HL-60 (cell line): ENCODE data around the gene HOXA7.

Experiments used
- DNase-seq, 2 experiments: peaks; one replicate each; pipeline ENCODE4 v3.0.0-alpha.2; 2010 to 2020; ENCODE audit warnings: low read depth in 1 of 2, low spot score in 1 of 2
- H3K27ac ChIP-seq: fragments of 250-450 bp; sonication (Bioruptor Pico); replicated peaks from 2 replicates; pipeline ENCODE4 v1.5.1; 2020; ENCODE audit warnings: mild to moderate bottlenecking, moderate library complexity
- H3K27me3 ChIP-seq: fragments of 250-450 bp; sonication (Bioruptor Pico); 2 replicates; pipeline ENCODE4 v1.5.1; 2021; ENCODE audit warnings: mild to moderate bottlenecking, moderate library complexity; ENCODE audit not compliant: insufficient read depth, poor library complexity, severe bottlenecking
- H3K4me3 ChIP-seq: replicated peaks from 2 replicates; pipeline ENCODE4 v1.5.1; 2011; ENCODE audit warnings: mild to moderate bottlenecking, control low read depth, low read length; ENCODE audit not compliant: insufficient read depth
- GABPA ChIP-seq: IDR thresholded peaks from 2 replicates; pipeline ENCODE4 v1.6.1; 2012; ENCODE audit warnings: low read depth
- POLR2AphosphoS5 ChIP-seq: IDR thresholded peaks from 2 replicates; pipeline ENCODE4 v1.6.1; 2012; ENCODE audit warnings: low read depth
- SPI1 ChIP-seq: IDR thresholded peaks from 2 replicates; pipeline ENCODE4 v1.6.1; 2012; ENCODE audit warnings: low read depth, mild to moderate bottlenecking, borderline replicate concordance
- TF ChIP-seq, protein P1 (sequence below): IDR thresholded peaks from 2 replicates; pipeline ENCODE4 v1.6.1; 2012; ENCODE audit warnings: low read depth; ENCODE audit not compliant: insufficient replicate concordance
- TF ChIP-seq, protein P2 (sequence below): IDR thresholded peaks from one replicate; pipeline ENCODE4 v1.5.1; 2011; ENCODE audit warnings: low read length, control low read depth, inconsistent platforms; ENCODE audit not compliant: insufficient read depth

HOXA7 gene

DNA sequence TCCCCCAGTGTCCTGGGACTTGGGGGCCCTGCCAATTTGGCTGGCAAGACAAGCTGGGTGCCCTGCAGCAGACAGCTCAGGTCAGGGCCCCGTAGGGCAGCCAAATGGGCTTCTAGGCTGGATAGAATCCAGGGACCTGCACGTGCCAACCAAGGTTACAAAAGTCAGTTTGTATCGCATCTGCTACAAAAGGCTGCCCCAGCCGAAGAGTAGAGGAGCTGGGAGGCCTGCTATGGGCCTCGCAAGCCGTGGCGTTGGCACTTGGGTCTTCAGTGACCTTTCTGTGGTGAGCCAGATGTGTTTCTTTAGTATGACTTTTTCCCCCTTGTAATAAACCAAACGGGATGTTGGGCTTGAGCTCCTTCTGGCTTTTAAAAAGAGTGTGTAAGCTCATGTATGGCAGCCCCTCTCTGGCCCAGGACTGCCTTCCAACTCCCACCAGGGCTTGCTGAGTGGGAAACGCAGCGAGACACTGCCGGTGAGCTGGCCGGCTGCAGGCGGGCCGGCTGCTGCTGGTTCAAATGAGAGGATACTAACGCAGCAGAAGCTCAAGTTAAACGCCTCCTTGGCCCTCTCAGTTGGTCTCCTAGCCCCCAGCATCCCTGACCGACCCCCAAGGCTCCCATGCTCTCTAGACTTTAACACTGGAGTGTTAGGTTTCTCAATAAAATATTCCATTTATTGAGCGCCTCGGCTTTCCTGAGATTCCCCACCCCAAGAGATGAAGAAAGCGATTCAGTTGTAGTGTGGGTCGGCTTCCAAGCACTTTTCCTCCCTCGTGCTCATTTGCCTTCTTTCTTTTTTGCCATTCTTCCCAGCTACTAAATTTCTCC lies 20.7 kb upstream of the HOXA7 start:
- DNase-seq = no peak
- peaks cover 45% of the 10 kb centered on the region for H3K27me3 ChIP-seq
- TF ChIP-seq, protein P1, sequence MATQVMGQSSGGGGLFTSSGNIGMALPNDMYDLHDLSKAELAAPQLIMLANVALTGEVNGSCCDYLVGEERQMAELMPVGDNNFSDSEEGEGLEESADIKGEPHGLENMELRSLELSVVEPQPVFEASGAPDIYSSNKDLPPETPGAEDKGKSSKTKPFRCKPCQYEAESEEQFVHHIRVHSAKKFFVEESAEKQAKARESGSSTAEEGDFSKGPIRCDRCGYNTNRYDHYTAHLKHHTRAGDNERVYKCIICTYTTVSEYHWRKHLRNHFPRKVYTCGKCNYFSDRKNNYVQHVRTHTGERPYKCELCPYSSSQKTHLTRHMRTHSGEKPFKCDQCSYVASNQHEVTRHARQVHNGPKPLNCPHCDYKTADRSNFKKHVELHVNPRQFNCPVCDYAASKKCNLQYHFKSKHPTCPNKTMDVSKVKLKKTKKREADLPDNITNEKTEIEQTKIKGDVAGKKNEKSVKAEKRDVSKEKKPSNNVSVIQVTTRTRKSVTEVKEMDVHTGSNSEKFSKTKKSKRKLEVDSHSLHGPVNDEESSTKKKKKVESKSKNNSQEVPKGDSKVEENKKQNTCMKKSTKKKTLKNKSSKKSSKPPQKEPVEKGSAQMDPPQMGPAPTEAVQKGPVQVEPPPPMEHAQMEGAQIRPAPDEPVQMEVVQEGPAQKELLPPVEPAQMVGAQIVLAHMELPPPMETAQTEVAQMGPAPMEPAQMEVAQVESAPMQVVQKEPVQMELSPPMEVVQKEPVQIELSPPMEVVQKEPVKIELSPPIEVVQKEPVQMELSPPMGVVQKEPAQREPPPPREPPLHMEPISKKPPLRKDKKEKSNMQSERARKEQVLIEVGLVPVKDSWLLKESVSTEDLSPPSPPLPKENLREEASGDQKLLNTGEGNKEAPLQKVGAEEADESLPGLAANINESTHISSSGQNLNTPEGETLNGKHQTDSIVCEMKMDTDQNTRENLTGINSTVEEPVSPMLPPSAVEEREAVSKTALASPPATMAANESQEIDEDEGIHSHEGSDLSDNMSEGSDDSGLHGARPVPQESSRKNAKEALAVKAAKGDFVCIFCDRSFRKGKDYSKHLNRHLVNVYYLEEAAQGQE = no peak
- no peak for TF ChIP-seq POLR2AphosphoS5
- TF ChIP-seq GABPA = no peak
- TF ChIP-seq, protein P2, sequence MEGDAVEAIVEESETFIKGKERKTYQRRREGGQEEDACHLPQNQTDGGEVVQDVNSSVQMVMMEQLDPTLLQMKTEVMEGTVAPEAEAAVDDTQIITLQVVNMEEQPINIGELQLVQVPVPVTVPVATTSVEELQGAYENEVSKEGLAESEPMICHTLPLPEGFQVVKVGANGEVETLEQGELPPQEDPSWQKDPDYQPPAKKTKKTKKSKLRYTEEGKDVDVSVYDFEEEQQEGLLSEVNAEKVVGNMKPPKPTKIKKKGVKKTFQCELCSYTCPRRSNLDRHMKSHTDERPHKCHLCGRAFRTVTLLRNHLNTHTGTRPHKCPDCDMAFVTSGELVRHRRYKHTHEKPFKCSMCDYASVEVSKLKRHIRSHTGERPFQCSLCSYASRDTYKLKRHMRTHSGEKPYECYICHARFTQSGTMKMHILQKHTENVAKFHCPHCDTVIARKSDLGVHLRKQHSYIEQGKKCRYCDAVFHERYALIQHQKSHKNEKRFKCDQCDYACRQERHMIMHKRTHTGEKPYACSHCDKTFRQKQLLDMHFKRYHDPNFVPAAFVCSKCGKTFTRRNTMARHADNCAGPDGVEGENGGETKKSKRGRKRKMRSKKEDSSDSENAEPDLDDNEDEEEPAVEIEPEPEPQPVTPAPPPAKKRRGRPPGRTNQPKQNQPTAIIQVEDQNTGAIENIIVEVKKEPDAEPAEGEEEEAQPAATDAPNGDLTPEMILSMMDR = no peak
- no peak for TF ChIP-seq SPI1
- no peak overlapping the region for H3K4me3 ChIP-seq
- H3K27ac ChIP-seq = no peak overlapping the region

DNA sequence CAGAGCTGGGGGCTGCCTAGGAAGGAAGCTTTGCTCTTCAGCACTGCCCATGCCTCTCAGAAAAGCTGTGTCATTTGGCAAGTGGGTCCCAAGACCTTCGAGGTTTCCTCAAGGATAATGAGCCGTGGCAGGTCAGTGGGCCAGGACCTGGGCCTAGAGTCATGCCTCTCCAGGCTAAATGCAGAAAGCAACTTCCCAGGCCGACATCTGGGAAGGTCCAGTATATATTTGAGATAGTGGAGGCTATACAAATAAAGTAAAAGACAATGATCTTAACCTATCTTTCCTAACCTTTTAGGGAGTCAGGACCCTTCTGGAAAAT lies 20.0 kb upstream of the HOXA7 start:
- H3K4me3 ChIP-seq = no peak overlapping the region
- peaks cover 50% of the 10 kb centered on the region for H3K27me3 ChIP-seq
- TF ChIP-seq SPI1 (no peak), POLR2AphosphoS5 (no peak), GABPA (no peak)
- TF ChIP-seq, protein P1 = no peak
- TF ChIP-seq, protein P2 = no peak
- DNase-seq = no peak
- H3K27ac ChIP-seq = no peak overlapping the region

DNA sequence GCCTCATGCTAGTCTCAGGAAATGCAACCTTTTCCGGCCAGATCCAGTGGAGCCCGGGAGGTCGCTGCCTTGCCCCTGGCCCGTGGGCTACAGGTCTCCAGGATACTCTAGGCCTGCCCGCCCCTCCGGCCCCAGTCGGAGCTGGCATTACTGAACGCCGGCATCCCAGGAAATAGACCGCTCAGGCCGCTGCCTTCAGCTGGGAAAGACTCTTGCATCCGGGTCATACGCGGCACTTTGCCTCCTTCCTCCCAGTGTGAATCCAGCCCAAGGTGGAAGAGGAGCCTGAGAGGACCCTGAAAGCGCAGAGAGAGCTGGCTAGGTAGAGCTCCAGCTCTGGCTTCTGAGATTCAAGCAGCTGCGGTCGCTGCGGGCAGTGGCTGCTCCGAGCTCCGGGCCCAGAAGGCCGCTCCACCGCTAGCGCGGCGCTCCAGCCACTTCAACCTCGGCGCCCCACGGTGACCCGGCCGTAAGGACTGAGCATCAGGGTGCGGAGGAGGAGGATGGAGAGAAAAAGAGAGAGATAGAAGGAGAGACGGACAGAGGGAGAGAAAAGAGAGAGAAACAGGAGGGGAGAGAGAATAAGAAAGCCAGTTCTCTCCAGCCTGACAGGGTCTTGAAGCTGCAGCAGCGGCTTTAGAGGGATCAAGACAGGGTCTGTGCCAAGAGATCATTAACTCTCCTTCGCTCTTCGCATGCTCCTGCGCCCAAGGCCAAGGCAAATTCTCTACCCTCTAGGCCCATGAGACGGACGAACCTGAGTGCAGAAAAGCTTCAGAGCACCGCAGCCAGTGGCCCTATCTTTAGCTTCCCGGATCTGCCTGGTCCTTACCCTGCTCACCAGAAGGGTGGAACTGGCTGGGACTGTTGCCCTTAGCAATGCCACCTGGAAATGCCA lies 19.4 kb upstream of the HOXA7 start:
- H3K4me3 ChIP-seq = no peak overlapping the region
- no peak for TF ChIP-seq GABPA
- TF ChIP-seq, protein P1 = no peak
- no peak for TF ChIP-seq POLR2AphosphoS5
- TF ChIP-seq, protein P2 = no peak
- no peak for TF ChIP-seq SPI1
- peaks cover 50% of the 10 kb centered on the region for H3K27me3 ChIP-seq
- DNase-seq = no peak
- no peak overlapping the region for H3K27ac ChIP-seq
